Lower lobe of right lung (tissue), 2 donors: ENCODE results near the gene RAB24. TPM values are rescaled to one million over a fixed set of nuclear protein-coding genes. Genes with fewer than 3 reads are reported as not detected.

Experiments used
- ATAC-seq, 2 donors: fragments of 200-7000 bp; cut with Tn5 transposase; one replicate each; pipeline ENCODE4 v1.9.1; 2020 to 2022; ENCODE audit warnings: mild to moderate bottlenecking in 2 of 2, moderate library complexity in 2 of 2
- DNase-seq: peaks from one replicate; pipeline ENCODE4 v3.0.0-alpha.2; 2020
- H3K27ac ChIP-seq: fragments of 200-600 bp; one replicate; pipeline ENCODE4 v1.8.0; 2022
- H3K27me3 ChIP-seq: fragments of 200-600 bp; one replicate; pipeline ENCODE4 v1.8.0; 2022; ENCODE audit warnings: low read depth
- H3K36me3 ChIP-seq: fragments of 200-600 bp; one replicate; pipeline ENCODE4 v1.8.0; 2022; ENCODE audit warnings: mild to moderate bottlenecking
- H3K4me1 ChIP-seq: fragments of 200-600 bp; one replicate; pipeline ENCODE4 v1.8.0; 2022
- H3K4me3 ChIP-seq: fragments of 200-600 bp; one replicate; pipeline ENCODE4 v1.8.0; 2022; ENCODE audit warnings: mild to moderate bottlenecking
- H3K9me3 ChIP-seq: fragments of 200-600 bp; one replicate; pipeline ENCODE4 v1.8.0; 2022
- intact Hi-C: fragments of 100-400 bp; cut with DNase I; formaldehyde crosslinking; loops from one replicate; pipeline ENCODE4 v1.11.0; 2022
- total RNA-seq: library from RNA; stranded (reverse); fragmentation: NEBNext Ultra II Directional; extraction: Animal tissue kit (Norgen Biotek cat#: 25700); gene quantifications from one replicate; pipeline ENCODE4 v1.2.1, GENCODE V29; 2021
- TF ChIP-seq, protein P1 (sequence below): fragments of 200-600 bp; IDR thresholded peaks from one replicate; pipeline ENCODE4 v1.8.0; 2022; ENCODE audit warnings: antibody characterized with exemption, mild to moderate bottlenecking
- donor health status: DM: no; HTN: yes; CAD: no; lungs with severe emphysema.

RAB24 gene
- total RNA-seq, 1 donor from 2014 or later = 41.6 TPM

DNA sequence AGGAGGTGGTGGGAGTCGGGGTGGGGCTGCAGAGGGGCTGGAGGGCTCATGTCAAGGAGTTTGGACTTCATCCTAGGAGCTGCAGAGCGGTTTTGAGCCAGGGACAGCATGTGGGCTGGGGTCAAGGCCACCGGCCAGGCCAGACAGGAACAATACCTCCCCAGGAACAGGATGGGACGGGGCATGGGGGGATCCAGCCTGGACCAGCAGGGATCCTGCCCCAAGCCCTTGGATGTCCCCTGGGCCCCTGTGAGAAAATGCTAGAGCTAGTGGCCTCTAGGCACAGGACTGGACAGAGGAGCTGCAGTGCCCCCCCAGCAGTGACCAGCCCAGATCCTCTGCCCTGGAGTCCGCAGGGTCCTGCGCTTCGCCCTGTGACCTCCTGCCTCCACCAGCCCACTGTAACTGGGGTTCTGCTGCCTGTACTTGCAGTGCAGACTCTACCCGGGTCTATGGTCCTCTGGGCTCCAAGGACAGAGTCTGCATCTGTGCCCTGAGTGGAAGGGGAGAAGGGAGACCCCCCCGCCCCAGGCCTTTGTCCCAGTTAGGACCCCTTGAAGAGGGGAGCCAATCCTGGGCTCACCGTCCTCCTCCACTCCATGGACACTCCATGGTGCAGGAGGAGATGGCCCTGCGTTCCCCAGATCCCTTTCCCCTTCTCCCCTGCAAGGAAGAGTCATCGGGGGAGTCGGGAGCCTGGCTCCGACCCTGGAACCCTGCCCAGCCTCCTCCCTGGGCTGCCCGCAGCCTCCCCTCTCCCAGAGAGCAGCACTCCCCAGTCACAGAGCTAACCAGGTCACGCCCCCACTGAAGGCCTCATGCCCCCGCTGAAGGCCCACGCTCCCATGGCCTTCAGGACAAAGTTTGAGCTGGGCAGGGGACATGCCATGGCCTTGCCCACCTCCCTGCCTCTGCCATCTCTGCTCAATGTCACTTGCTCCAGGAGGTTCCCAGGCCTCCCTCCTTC, 11.1 kb upstream of the RAB24 start:
- no peak for DNase-seq
- H3K27me3 ChIP-seq = no peaks in the 10 kb centered on the region
- no peak for ATAC-seq
- H3K4me3 ChIP-seq = no peak overlapping the region
- H3K9me3 ChIP-seq = no peaks in the 10 kb centered on the region
- no peaks in the 10 kb centered on the region for H3K36me3 ChIP-seq
- H3K27ac ChIP-seq = no peak overlapping the region
- peaks cover 34% of the 10 kb centered on the region for H3K4me1 ChIP-seq
- intact Hi-C loops = no loop called here
- TF ChIP-seq, protein P1, sequence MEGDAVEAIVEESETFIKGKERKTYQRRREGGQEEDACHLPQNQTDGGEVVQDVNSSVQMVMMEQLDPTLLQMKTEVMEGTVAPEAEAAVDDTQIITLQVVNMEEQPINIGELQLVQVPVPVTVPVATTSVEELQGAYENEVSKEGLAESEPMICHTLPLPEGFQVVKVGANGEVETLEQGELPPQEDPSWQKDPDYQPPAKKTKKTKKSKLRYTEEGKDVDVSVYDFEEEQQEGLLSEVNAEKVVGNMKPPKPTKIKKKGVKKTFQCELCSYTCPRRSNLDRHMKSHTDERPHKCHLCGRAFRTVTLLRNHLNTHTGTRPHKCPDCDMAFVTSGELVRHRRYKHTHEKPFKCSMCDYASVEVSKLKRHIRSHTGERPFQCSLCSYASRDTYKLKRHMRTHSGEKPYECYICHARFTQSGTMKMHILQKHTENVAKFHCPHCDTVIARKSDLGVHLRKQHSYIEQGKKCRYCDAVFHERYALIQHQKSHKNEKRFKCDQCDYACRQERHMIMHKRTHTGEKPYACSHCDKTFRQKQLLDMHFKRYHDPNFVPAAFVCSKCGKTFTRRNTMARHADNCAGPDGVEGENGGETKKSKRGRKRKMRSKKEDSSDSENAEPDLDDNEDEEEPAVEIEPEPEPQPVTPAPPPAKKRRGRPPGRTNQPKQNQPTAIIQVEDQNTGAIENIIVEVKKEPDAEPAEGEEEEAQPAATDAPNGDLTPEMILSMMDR = no peak

DNA sequence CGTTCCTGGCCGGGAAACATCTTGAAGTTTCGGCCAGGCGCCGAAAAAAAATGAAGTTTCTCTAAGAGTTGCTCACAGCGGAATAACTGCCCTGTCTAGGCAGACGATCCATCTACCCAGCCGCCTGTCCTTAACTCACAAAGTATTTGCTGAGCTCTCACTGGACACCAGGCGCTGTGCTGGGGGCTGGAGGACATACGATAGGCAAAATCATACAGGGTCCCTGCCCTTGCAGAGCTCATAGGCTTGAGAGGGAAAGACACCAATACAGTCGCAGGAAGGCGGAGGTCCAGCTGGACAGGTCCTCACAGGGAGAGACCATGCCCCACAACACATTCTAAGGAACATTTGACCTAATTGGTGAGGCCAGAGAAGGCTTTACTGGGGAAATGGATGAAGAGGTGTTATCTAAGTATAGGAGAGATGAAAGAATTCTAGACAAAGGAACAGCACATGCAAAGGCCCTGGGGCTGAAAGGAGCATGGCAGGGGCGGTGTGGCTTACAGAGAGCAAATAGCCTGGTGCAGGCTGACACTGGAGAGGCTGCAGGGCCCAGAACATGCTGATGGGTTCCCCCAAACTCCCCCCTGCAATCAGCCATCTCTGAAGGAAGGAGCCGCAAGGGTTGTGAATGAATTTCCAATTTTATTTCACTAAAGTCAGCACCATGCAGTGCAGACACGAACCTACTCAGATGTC, 10.2 kb upstream of the RAB24 start:
- H3K27ac ChIP-seq = no peak overlapping the region
- no peaks in the 10 kb centered on the region for H3K36me3 ChIP-seq
- TF ChIP-seq, protein P1 = no peak
- intact Hi-C loops = no loop called here
- H3K27me3 ChIP-seq = no peaks in the 10 kb centered on the region
- no peak for ATAC-seq
- H3K9me3 ChIP-seq = no peaks in the 10 kb centered on the region
- H3K4me3 ChIP-seq = no peak overlapping the region
- DNase-seq = no peak
- H3K4me1 ChIP-seq = peaks cover 34% of the 10 kb centered on the region

DNA sequence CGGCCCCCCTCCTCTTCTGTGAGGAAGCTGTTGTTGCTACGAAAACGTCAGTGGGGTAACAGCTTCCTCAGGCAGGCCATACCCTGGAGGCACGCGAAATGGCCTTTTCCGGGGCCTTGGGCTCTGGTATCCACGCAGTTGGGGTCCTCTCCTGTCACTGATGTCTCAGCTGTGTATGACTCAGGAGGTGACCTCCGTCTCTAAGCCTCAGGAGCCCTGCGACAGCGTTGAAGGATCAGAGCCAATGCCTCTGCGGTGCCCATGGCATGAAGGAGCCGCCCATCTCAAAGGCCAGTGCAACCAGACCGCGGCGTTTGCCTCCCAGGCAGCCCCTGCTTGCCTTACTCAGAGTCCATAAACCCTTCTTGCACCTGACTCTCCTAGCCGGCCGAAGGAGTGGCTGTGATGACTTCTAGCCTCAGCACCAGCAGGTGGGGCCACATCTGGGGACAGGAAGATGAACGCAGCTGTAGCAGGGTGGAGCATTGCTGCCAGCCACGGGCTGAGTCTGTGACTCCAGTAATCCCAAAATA, 9.2 kb upstream of the RAB24 start:
- Histone ChIP-seq H3K27ac (no peak overlapping the region), H3K27me3 (no peaks in the 10 kb centered on the region), H3K9me3 (no peaks in the 10 kb centered on the region), H3K4me1 (peaks cover 41% of the 10 kb centered on the region), H3K36me3 (peaks cover under 1% of the 10 kb centered on the region), H3K4me3 (peak overlapping the region; percentile 62)
- TF ChIP-seq, protein P1 = no peak
- ATAC-seq (peak in 1 of 2 donors; percentile 3), DNase-seq (no peak)
- intact Hi-C loops = no loop called here

DNA sequence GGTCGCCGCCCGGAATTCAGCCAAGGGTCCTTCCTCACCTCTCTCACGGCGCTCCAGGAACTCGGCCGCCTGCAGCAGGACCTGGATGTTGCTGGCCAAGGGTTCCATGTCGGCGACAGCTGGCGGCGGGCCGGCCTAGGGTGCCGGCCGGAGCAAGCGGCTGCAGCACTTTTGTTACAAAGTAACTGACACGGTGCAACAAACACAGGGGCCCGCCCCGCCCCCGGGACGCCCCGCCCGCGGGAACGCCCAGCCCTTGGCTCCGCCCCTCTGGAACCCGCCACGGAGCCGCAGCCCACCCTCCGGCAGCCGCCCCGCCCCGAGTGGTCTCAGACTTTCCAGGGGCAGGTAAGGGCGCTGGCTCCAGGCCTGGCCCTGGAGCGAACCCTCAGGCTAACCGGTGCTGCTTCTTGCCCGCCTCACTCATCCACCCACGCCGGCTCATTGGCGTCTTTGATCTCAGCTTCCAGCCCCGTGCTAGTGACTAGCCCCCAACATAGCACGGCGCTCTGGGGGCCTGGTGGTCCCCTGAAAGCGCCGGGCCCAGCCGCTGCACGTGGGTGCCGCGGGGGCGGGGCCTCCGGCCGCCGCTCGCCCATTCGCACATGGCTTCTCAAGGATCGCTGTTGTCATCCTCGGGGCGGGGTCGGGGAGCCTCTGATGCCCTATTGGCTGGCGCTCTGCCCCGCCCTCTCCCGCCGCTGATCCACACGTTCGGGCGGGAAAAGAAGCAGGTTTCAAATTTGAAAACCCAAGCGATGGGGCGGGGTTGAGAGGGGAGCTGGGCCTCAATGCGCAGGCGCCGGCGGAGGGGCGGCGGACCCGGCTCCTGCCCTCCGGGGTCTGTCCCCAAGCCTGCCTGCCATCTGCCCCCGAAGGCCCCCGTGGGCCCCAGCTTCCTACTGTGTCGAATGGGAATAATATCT, 8.5 kb upstream of the RAB24 start, which contains the start of gene MXD3:
Gene MXD3, minus strand, starts transcription at position 176 of the 926 bp plus-strand sequence. Its CDS starts 68 bp downstream, at position 108.
- Histone ChIP-seq H3K4me3 (peak within 1 kb of the TSS; percentile 62), H3K9me3 (no peaks in the 10 kb centered on the region), H3K36me3 (peaks cover 8% of the 10 kb centered on the region), H3K27ac (peak within 1 kb of the TSS; percentile 24), H3K27me3 (no peaks in the 10 kb centered on the region), H3K4me1 (peaks cover 48% of the 10 kb centered on the region)
- TF ChIP-seq, protein P1 = no peak
- intact Hi-C loops = no loop called here
- ATAC-seq = peak; percentile 93 to 96
- peak; percentile 98 for DNase-seq

DNA sequence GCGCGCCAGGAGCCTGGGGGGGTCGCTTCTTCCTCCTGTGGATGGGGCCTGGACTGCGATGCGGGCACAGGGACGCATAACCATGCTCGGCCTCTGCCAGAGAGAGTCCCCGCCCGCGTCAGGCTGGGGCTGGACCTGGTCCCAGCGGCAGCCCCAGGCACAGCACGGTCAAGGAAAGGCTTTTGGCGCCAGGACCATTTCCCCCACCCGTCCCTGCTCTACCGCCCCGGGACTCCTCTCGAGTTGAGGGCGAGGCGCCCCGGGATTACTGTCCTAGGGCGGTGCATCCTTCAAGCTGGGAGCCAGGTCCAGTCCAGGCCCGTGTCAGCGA, 7.8 kb upstream of the RAB24 start:
- H3K4me1 ChIP-seq = peaks cover 55% of the 10 kb centered on the region
- peaks cover 14% of the 10 kb centered on the region for H3K36me3 ChIP-seq
- DNase-seq (no peak), ATAC-seq (peak in 1 of 2 donors; percentile 2)
- H3K9me3 ChIP-seq = no peaks in the 10 kb centered on the region
- peak overlapping the region; percentile 24 for H3K27ac ChIP-seq
- H3K27me3 ChIP-seq = no peaks in the 10 kb centered on the region
- intact Hi-C loops = no loop called here
- peak overlapping the region; percentile 62 for H3K4me3 ChIP-seq
- TF ChIP-seq, protein P1 = no peak
